CD8-positive, alpha-beta memory T cell (primary cell): Measurements from ENCODE around the gene ZDHHC14. TPM values are rescaled to one million over a fixed set of nuclear protein-coding genes. Genes with fewer than 3 reads are reported as not detected.
A peak's percentile ranks its signal among the peaks of the same experiment; 100 is the strongest.
"Not testable (repeated sequence)": the region's sequence is repeated elsewhere in the genome, so short reads cannot be mapped to it uniquely, and the experiment has no call there.

Source experiments
- CTCF ChIA-PET: fragments of 350-600 bp; sonication (Branson Sonifier 250); formaldehyde crosslinking; loops from one replicate; lab custom pipeline; 2021; ENCODE audit warnings: antibody characterized with exemption; lab: Charles Lee
- POLR2A ChIA-PET: fragments of 350-600 bp; sonication (Branson Sonifier 250); formaldehyde crosslinking; loops from one replicate; lab custom pipeline; 2021; ENCODE audit warnings: antibody characterized with exemption; lab: Charles Lee
- DNase-seq, 5 donors: peaks; one replicate each; pipeline versions ENCODE4 v3.0.0 to v3.0.0-alpha.2; 2020 to 2022; ENCODE audit warnings: mixed read lengths in 1 of 5
- H3K27ac ChIP-seq: one replicate; pipeline ENCODE4 v1.7.0; 2013; ENCODE audit warnings: low read depth, mild to moderate bottlenecking, low read length, moderate library complexity
- H3K27me3 ChIP-seq: 2 replicates; pipeline ENCODE4 v1.7.0; 2013; ENCODE audit warnings: low read length, mild to moderate bottlenecking; ENCODE audit not compliant: insufficient read depth, poor library complexity, severe bottlenecking
- H3K36me3 ChIP-seq: 2 replicates; pipeline ENCODE4 v1.7.0; 2013; ENCODE audit warnings: mild to moderate bottlenecking, low read length, moderate library complexity; ENCODE audit not compliant: insufficient read depth
- H3K4me1 ChIP-seq: 2 replicates; pipeline ENCODE4 v1.7.0; 2013; ENCODE audit warnings: mild to moderate bottlenecking, low read length, moderate library complexity; ENCODE audit not compliant: insufficient read depth
- H3K4me3 ChIP-seq: 2 replicates; pipeline ENCODE4 v1.7.0; 2013; ENCODE audit warnings: mild to moderate bottlenecking, low read length
- H3K9me3 ChIP-seq: 2 replicates; pipeline ENCODE4 v1.7.0; 2013; ENCODE audit warnings: mild to moderate bottlenecking, low read length
- H3K27ac Mint-ChIP-seq, 8 donors: one replicate each; pipeline ENCODE4 v1.8.0; 2020 to 2021; ENCODE audit warnings: mixed read lengths in 8 of 8, mild to moderate bottlenecking in 6 of 8, inconsistent platforms in 3 of 8, moderate library complexity in 3 of 8
- H3K27me3 Mint-ChIP-seq, 2 donors: one replicate each; pipeline ENCODE4 v1.8.0; 2020 to 2021; ENCODE audit warnings: mixed read lengths in 2 of 2, mild to moderate bottlenecking in 1 of 2, moderate library complexity in 1 of 2
- H3K36me3 Mint-ChIP-seq, 3 donors: one replicate each; pipeline ENCODE4 v1.8.0; 2020 to 2021; ENCODE audit warnings: mixed read lengths in 3 of 3, inconsistent platforms in 1 of 3, mild to moderate bottlenecking in 1 of 3
- H3K4me1 Mint-ChIP-seq, 3 donors: one replicate each; pipeline ENCODE4 v1.8.0; 2020 to 2021; ENCODE audit warnings: mixed read lengths in 3 of 3, inconsistent platforms in 1 of 3, mild to moderate bottlenecking in 1 of 3
- H3K4me3 Mint-ChIP-seq, 7 donors: one replicate each; pipeline ENCODE4 v1.8.0; 2020 to 2021; ENCODE audit warnings: mixed read lengths in 7 of 7, mild to moderate bottlenecking in 6 of 7, moderate library complexity in 4 of 7, inconsistent platforms in 2 of 7
- H3K9me3 Mint-ChIP-seq, 5 donors: one replicate each; pipeline ENCODE4 v1.8.0; 2020 to 2022; ENCODE audit warnings: mixed read lengths in 5 of 5, mild to moderate bottlenecking in 3 of 5, moderate library complexity in 2 of 5, inconsistent platforms in 1 of 5
- polyA plus RNA-seq: library from polyadenylated mRNA; unstranded; fragments of 300-500 nt; fragmentation: Illumina TruSeq; gene quantifications from one replicate; pipeline ENCODE4 v1.2.3, GENCODE V29; 2021
- total RNA-seq, 2 experiments: library from RNA; stranded (reverse); gene quantifications; one replicate each; pipeline ENCODE4 v1.2.3, GENCODE V29; 2021

The ZDHHC14 gene
- total and polyA plus RNA-seq, 3 experiments from 2014 or later, result 4.2 to 8.1 (median 6.3) TPM

GRCh38 chr6:157576991-157577390, 196.0 kb downstream of the ZDHHC14 start:
- Mint-ChIP-seq H3K36me3 (peaks cover 0 to 22% (median 0%) of the 10 kb centered on the region in 3 donors), H3K27ac (peak overlapping the region in 1 of 8 donors; percentile 26), H3K4me1 (peaks cover 6 to 11% (median 11%) of the 10 kb centered on the region in 3 donors), H3K9me3 (peaks cover 0 to 14% (median 4%) of the 10 kb centered on the region in 5 donors)
- POLR2A ChIA-PET, H3K4me3 Mint-ChIP-seq, H3K27me3 ChIP-seq, H3K27ac ChIP-seq, H3K4me3 ChIP-seq, DNase-seq, H3K9me3 ChIP-seq, H3K36me3 ChIP-seq, H3K27me3 Mint-ChIP-seq, CTCF ChIA-PET, H3K4me1 ChIP-seq: not testable (repeated sequence)

GRCh38 chr6:157578527-157578926, 197.5 kb downstream of the ZDHHC14 start:
- H3K27me3 ChIP-seq, H3K27ac Mint-ChIP-seq, H3K27me3 Mint-ChIP-seq, H3K27ac ChIP-seq, POLR2A ChIA-PET, H3K4me3 ChIP-seq, H3K36me3 ChIP-seq, H3K4me3 Mint-ChIP-seq, DNase-seq, H3K9me3 ChIP-seq, H3K4me1 ChIP-seq, CTCF ChIA-PET: not testable (repeated sequence)
- Mint-ChIP-seq H3K9me3 (peaks cover 0 to 14% (median 12%) of the 10 kb centered on the region in 5 donors), H3K36me3 (peaks cover 0 to 36% (median 0%) of the 10 kb centered on the region in 3 donors), H3K4me1 (peaks cover 6 to 11% (median 11%) of the 10 kb centered on the region in 3 donors)

- Mint-ChIP-seq H3K27ac (peak overlapping the region in 1 of 8 donors; percentile 50), H3K27me3 (peaks cover 0 to 4% of the 10 kb centered on the region in 2 donors), H3K36me3 (peaks cover 0 to 36% (median 0%) of the 10 kb centered on the region in 3 donors), H3K4me3 (no peak overlapping the region), H3K9me3 (peaks cover 0 to 14% (median 12%) of the 10 kb centered on the region in 5 donors), H3K4me1 (peaks cover 9 to 11% (median 10%) of the 10 kb centered on the region in 3 donors)
- Histone ChIP-seq H3K27me3 (no peaks in the 10 kb centered on the region), H3K36me3 (no peaks in the 10 kb centered on the region), H3K9me3 (no peaks in the 10 kb centered on the region), H3K4me1 (no peaks in the 10 kb centered on the region), H3K27ac (no peak overlapping the region), H3K4me3 (no peak overlapping the region)
- CTCF ChIA-PET, result no interaction called here
- POLR2A ChIA-PET, result no interaction called here
- no peak for DNase-seq
These were observed 198.6 kb downstream of the ZDHHC14 start for GRCh38 chr6:157579467-157580031.

GRCh38 chr6:157584036-157584435, 203.0 kb downstream of the ZDHHC14 start:
- H3K27me3 Mint-ChIP-seq, result no peaks in the 10 kb centered on the region
- H3K4me1 Mint-ChIP-seq, result peaks cover 7 to 16% (median 16%) of the 10 kb centered on the region in 3 donors
- H3K4me1 ChIP-seq, result no peaks in the 10 kb centered on the region
- no peak overlapping the region for H3K4me3 ChIP-seq
- H3K27ac Mint-ChIP-seq, result no peak overlapping the region
- H3K27ac ChIP-seq, result no peak overlapping the region
- ChIA-PET CTCF (no interaction called here), POLR2A (interaction anchor here (0.5 kb wide), 1 partner anchor 18 kb away, joined by 3 read pairs; no protein-coding TSS in a partner anchor)
- H3K36me3 Mint-ChIP-seq, result peaks cover 0 to 26% (median 2%) of the 10 kb centered on the region in 3 donors
- DNase-seq, result no peak
- H3K9me3 Mint-ChIP-seq, result peaks cover 2 to 14% (median 9%) of the 10 kb centered on the region in 5 donors
- H3K36me3 ChIP-seq, result no peaks in the 10 kb centered on the region
- H3K9me3 ChIP-seq, result no peaks in the 10 kb centered on the region
- H3K4me3 Mint-ChIP-seq, result no peak overlapping the region
- H3K27me3 ChIP-seq, result no peaks in the 10 kb centered on the region

GRCh38 chr6:157585274-157586087, 204.5 kb downstream of the ZDHHC14 start:
- POLR2A ChIA-PET, result interaction anchor here (0.5 kb wide), 1 partner anchor 705 kb away, joined by 8 read pairs; no protein-coding TSS in a partner anchor

GRCh38 chr6:157586088-157586414, 205.1 kb downstream of the ZDHHC14 start:
- Histone ChIP-seq H3K36me3 (no peaks in the 10 kb centered on the region), H3K4me1 (no peaks in the 10 kb centered on the region), H3K9me3 (peaks cover 3% of the 10 kb centered on the region), H3K4me3 (no peak overlapping the region), H3K27ac (no peak overlapping the region), H3K27me3 (no peaks in the 10 kb centered on the region)
- H3K4me1 Mint-ChIP-seq, result peaks cover 7 to 16% (median 16%) of the 10 kb centered on the region in 3 donors
- ChIA-PET POLR2A (no interaction called here), CTCF (no interaction called here)
- H3K9me3 Mint-ChIP-seq, result peaks cover 3 to 19% (median 12%) of the 10 kb centered on the region in 5 donors
- H3K27ac Mint-ChIP-seq, result peak overlapping the region in 1 of 8 donors; percentile 25
- no peak for DNase-seq
- peaks cover 0 to 26% (median 5%) of the 10 kb centered on the region in 3 donors for H3K36me3 Mint-ChIP-seq
- H3K4me3 Mint-ChIP-seq, result no peak overlapping the region
- H3K27me3 Mint-ChIP-seq, result no peaks in the 10 kb centered on the region

More at GRCh38 chr6:157585274-157586087, 204.5 kb downstream of the ZDHHC14 start:
- no peak overlapping the region for H3K4me3 Mint-ChIP-seq
- Histone ChIP-seq H3K4me1 (no peaks in the 10 kb centered on the region), H3K27ac (no peak overlapping the region), H3K4me3 (no peak overlapping the region), H3K36me3 (no peaks in the 10 kb centered on the region), H3K27me3 (no peaks in the 10 kb centered on the region), H3K9me3 (peaks cover 3% of the 10 kb centered on the region)
- peaks cover 0 to 25% (median 5%) of the 10 kb centered on the region in 3 donors for H3K36me3 Mint-ChIP-seq
- peaks cover 7 to 16% (median 16%) of the 10 kb centered on the region in 3 donors for H3K4me1 Mint-ChIP-seq
- no peak overlapping the region for H3K27ac Mint-ChIP-seq
- DNase-seq, result peak in 1 of 5 donors; percentile 39
- H3K9me3 Mint-ChIP-seq, result peaks cover 3 to 20% (median 12%) of the 10 kb centered on the region in 5 donors
- H3K27me3 Mint-ChIP-seq, result no peaks in the 10 kb centered on the region
- CTCF ChIA-PET, result no interaction called here

- Histone ChIP-seq H3K36me3 (no peaks in the 10 kb centered on the region), H3K4me1 (no peaks in the 10 kb centered on the region), H3K4me3 (no peak overlapping the region), H3K9me3 (peaks cover 3% of the 10 kb centered on the region), H3K27ac (no peak overlapping the region), H3K27me3 (no peaks in the 10 kb centered on the region)
- H3K9me3 Mint-ChIP-seq, result peaks cover 3 to 19% (median 12%) of the 10 kb centered on the region in 5 donors
- CTCF ChIA-PET, result no interaction called here
- no peaks in the 10 kb centered on the region for H3K27me3 Mint-ChIP-seq
- POLR2A ChIA-PET, result no interaction called here
- H3K36me3 Mint-ChIP-seq, result peaks cover 0 to 31% (median 5%) of the 10 kb centered on the region in 3 donors
- DNase-seq, result no peak
- H3K4me1 Mint-ChIP-seq, result peaks cover 9 to 16% (median 16%) of the 10 kb centered on the region in 3 donors
- H3K27ac Mint-ChIP-seq, result peak overlapping the region in 1 of 8 donors; percentile 25
- no peak overlapping the region for H3K4me3 Mint-ChIP-seq
These were observed 205.6 kb downstream of the ZDHHC14 start for GRCh38 chr6:157586476-157587126.
